AG09309 (cell line): ENCODE measurements around the gene STRIT1.

Experiments used
- DNase-seq: peaks from one replicate; pipeline ENCODE4 v3.0.0-alpha.2; 2010; ENCODE audit warnings: low read depth
- H3K4me3 ChIP-seq: 2 replicates; pipeline ENCODE4 v1.5.1; 2011; ENCODE audit warnings: mild to moderate bottlenecking, low read depth, low read length, moderate library complexity; ENCODE audit not compliant: control insufficient read depth
- TF ChIP-seq, protein P1 (sequence below): IDR thresholded peaks from 2 replicates; pipeline ENCODE4 v1.5.1; 2011; ENCODE audit warnings: mild to moderate bottlenecking, low read depth, low read length, inconsistent platforms; ENCODE audit not compliant: insufficient read depth, control insufficient read depth; ENCODE audit errors: missing control alignments

STRIT1 gene

DNA sequence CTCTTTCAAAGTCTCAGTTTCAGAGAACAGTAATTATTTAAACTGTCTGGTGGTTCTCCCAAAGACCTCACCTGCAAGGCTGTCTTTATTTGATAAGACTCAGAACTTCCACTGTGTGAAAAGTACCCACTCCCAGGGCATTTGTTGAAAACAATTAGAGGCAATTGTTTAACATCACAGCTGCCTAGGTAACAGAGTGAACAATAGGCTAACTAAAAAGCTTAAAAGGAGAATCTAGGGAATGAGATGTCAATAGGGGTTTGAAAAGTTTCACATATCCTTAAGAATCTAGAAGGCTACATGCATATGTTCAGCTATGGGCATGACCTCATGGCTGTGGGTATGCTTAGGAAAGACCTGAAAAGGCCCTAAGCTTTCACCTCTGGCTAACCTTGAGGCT, 2.9 kb upstream of the STRIT1 start:
- TF ChIP-seq, protein P1, sequence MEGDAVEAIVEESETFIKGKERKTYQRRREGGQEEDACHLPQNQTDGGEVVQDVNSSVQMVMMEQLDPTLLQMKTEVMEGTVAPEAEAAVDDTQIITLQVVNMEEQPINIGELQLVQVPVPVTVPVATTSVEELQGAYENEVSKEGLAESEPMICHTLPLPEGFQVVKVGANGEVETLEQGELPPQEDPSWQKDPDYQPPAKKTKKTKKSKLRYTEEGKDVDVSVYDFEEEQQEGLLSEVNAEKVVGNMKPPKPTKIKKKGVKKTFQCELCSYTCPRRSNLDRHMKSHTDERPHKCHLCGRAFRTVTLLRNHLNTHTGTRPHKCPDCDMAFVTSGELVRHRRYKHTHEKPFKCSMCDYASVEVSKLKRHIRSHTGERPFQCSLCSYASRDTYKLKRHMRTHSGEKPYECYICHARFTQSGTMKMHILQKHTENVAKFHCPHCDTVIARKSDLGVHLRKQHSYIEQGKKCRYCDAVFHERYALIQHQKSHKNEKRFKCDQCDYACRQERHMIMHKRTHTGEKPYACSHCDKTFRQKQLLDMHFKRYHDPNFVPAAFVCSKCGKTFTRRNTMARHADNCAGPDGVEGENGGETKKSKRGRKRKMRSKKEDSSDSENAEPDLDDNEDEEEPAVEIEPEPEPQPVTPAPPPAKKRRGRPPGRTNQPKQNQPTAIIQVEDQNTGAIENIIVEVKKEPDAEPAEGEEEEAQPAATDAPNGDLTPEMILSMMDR = no peak
- no peak overlapping the region for H3K4me3 ChIP-seq
- no peak for DNase-seq

GRCh38 chr3:155292693-155293092, 790 bp downstream of the STRIT1 start:
- no peak overlapping the region for H3K4me3 ChIP-seq
- no peak for DNase-seq
- TF ChIP-seq, protein P1 = no peak

DNA sequence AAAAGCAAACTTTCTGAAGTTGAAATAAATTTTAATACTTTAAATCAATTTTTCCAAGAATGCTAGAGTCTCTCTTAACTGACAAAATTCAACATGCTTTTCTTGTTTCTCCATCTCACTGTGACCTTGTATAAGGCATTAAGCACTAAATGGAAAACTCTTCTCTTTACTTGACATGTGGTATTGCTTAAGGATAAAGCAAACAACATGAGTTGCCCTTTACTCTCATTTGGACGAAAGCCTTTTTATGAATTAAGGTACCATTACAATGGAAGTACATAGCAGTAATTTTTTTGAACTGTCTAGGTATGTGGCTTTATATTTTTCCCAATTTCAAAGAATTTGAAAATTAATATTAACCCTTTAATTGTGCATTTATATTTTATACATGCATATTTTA, 1.4 kb downstream of the STRIT1 start:
- TF ChIP-seq, protein P1 = no peak
- no peak overlapping the region for H3K4me3 ChIP-seq
- no peak for DNase-seq

DNA sequence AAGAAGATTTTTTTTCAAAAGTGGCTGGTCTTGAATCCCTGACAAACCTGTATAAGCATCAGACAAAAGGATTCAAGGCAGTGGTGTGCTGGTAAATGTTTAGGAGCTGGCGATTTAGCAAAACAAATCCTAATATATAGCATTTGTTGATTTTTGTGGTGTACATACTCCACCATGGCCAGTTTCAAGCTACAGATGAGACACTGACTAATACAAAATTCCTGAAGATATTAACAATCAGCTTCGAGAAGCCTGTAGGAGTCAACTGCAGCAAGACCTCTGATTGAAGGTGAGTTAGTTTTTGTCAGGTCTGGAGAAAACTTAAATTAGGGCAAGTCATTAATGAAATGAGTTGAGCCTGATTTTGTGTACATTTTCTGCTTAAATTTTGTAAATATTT, 6.7 kb downstream of the STRIT1 start:
- no peak for DNase-seq
- no peak overlapping the region for H3K4me3 ChIP-seq
- TF ChIP-seq, protein P1 = no peak

DNA sequence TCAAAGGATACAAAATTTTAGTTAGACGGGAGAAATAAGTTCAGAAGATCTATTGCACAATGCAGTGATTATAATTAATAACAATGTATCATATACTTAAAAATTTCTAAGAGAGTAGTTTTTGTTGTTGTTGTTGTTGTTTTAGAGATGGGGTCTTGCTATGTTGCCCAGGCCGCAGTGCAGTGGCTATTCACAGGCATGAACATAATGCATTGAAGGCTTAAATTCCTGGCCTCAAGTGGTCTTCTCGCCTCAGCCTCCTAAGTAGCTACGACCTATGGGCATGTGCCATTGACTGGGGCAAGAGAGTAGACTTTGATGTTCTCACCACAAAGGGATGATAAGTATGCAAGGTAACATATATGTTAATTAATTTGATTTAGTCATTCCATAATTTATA, 7.5 kb downstream of the STRIT1 start:
- DNase-seq = no peak
- no peak overlapping the region for H3K4me3 ChIP-seq
- TF ChIP-seq, protein P1 = no peak

DNA sequence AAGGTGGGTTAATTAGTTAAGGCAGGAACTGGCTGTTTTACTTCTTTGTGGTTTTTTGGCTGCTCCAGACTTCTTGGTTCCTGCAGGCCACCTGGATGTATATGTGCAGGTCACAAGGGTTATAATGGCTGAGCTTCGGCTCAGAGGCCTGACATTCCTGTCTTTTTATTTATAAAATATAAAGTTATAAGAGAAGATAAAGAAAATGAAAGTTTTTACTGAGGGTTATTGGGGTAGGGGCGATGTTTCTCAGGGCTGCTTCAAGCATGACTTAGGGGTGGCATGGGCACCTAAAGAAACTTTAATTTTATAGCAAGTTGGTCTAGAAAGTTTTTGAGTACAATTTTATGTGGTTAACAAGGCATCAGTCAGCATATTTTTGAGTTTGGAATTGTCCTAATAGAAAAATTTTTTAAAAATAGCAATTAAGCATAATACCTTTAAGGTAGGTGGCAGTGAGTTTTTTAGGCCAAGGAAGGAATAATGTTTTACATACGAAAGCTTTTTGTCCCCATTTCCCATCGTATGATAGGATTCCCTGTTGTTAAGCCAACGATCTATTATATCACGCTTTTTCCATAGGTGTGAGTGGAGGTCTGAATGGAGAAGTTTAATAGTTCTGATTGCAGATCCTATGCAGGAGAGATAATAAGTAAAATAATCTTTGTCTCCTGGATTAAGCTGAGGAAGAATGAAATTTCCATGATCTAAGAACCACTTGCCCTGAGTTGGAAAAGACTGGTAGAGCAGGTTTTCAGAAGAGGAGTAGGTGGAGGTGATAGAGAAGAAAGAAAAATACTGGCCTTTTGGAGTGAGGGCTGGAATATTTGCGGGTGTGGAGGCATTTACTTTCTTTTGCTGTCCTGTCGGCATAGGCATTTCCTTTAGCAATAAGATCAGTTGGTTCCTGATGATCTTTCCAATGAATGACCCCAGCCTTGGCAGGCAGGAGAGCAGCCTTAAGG, 10.1 kb downstream of the STRIT1 start:
- TF ChIP-seq, protein P1 = no peak
- DNase-seq = no peak
- no peak overlapping the region for H3K4me3 ChIP-seq
